T-cell (primary cell): Measurements from ENCODE around the gene CERS6. TPM values are rescaled to one million over a fixed set of nuclear protein-coding genes. Genes with fewer than 3 reads are reported as not detected.

ENCODE experiments used
- ATAC-seq, 4 experiments: fragments of 200-7000 bp in 3 of 4; fragments of 150-1000 bp in 1 of 4; cut with Tn5 transposase; replicated peaks in 1 of 4; 1 replicate in 3 of 4; 2 replicates in 1 of 4; pipeline ENCODE4 v1.10.0; 2021; ENCODE audit warnings: moderate library complexity in 3 of 4, mild to moderate bottlenecking in 2 of 4, moderate number of reproducible peaks in 1 of 4
- CTCF ChIA-PET, 2 donors: fragments of 300-600 bp; sonication (Branson Sonifier 250); formaldehyde crosslinking; loops; one replicate each; lab custom pipeline; 2022; ENCODE audit warnings: antibody characterized with exemption in 2 of 2; lab: Charles Lee
- POLR2A ChIA-PET, 2 donors: fragments of 300-600 bp; sonication (Branson Sonifier 250); formaldehyde crosslinking; loops; one replicate each; lab custom pipeline; 2022; ENCODE audit warnings: antibody characterized with exemption in 2 of 2; lab: Charles Lee
- DNase-seq, 35 experiments: peaks; one replicate each; pipeline versions ENCODE4 v3.0.0 to v3.0.0-alpha.2; 2013 to 2023
- H3K27ac ChIP-seq: one replicate; pipeline ENCODE4 v1.5.1; 2013; ENCODE audit warnings: low read length
- H3K27me3 ChIP-seq, 2 experiments: replicated peaks in 1 of 2; 1 replicate in 1 of 2; 2 replicates in 1 of 2; pipeline versions ENCODE4 v1.6.1 to v1.7.0; 2013; ENCODE audit warnings: low read length in 1 of 2, mixed read lengths in 1 of 2; ENCODE audit not compliant: control insufficient read depth in 2 of 2, insufficient read depth in 2 of 2; ENCODE audit errors: extremely low read depth in 1 of 2
- H3K36me3 ChIP-seq, 2 donors: 1 replicate in 1 of 2; 2 replicates in 1 of 2; pipeline versions ENCODE4 v1.6.1 to v1.7.0; 2013; ENCODE audit warnings: low read length in 1 of 2; ENCODE audit not compliant: control insufficient read depth in 2 of 2, insufficient read depth in 1 of 2; ENCODE audit errors: extremely low read depth in 1 of 2
- H3K4me1 ChIP-seq, 2 experiments: 1 replicate in 1 of 2; 2 replicates in 1 of 2; pipeline versions ENCODE4 v1.6.1 to v1.7.0; 2013; ENCODE audit warnings: low read length in 2 of 2, mixed read lengths in 1 of 2; ENCODE audit not compliant: insufficient read depth in 2 of 2, control insufficient read depth in 1 of 2; ENCODE audit errors: extremely low read depth in 1 of 2
- H3K4me3 ChIP-seq, 2 donors: 1 replicate in 1 of 2; 2 replicates in 1 of 2; pipeline versions ENCODE4 v1.5.1 to v1.7.0; 2013; ENCODE audit warnings: mild to moderate bottlenecking in 2 of 2, low read length in 1 of 2, moderate library complexity in 1 of 2; ENCODE audit not compliant: control insufficient read depth in 1 of 2; ENCODE audit errors: extremely low read depth in 1 of 2
- H3K9me3 ChIP-seq: 2 replicates; pipeline ENCODE4 v1.7.0; 2013
- H3K27ac Mint-ChIP-seq, 2 donors: one replicate each; pipeline ENCODE4 v1.8.0; 2020 to 2021; ENCODE audit warnings: mild to moderate bottlenecking in 2 of 2, mixed read lengths in 2 of 2
- H3K27me3 Mint-ChIP-seq, 2 donors: one replicate each; pipeline ENCODE4 v1.8.0; 2021 to 2022; ENCODE audit warnings: mixed read lengths in 2 of 2
- H3K36me3 Mint-ChIP-seq: one replicate; pipeline ENCODE4 v1.8.0; 2021; ENCODE audit warnings: mixed read lengths
- H3K4me1 Mint-ChIP-seq, 3 donors: one replicate each; pipeline ENCODE4 v1.8.0; 2020 to 2022; ENCODE audit warnings: mixed read lengths in 3 of 3, mild to moderate bottlenecking in 1 of 3
- H3K4me3 Mint-ChIP-seq, 3 donors: one replicate each; pipeline ENCODE4 v1.8.0; 2020 to 2022; ENCODE audit warnings: mild to moderate bottlenecking in 3 of 3, mixed read lengths in 3 of 3, moderate library complexity in 3 of 3
- H3K9me3 Mint-ChIP-seq, 3 donors: one replicate each; pipeline ENCODE4 v1.8.0; 2020 to 2022; ENCODE audit warnings: mixed read lengths in 3 of 3
- WGBS: methylation state at CpG from one replicate; pipeline ENCODE4 v1.1.5; 2013; ENCODE audit warnings: missing lambda C conversion rate; ENCODE audit not compliant: insufficient coverage; 5-methylcytosine and 5-hydroxymethylcytosine counted together
- total RNA-seq, 35 experiments: library from RNA in 6 of 35; stranded (reverse) in 6 of 35; fragments of 120-200 nt in 1 of 35; gene quantifications; one replicate each; pipeline versions ENCODE4 v1.2.1 to v1.2.4 and lab custom pipeline; 2013 to 2026

The CERS6 gene
- total RNA-seq, 5 donors from 2014 or later (not counting 1 experiment from before 2014, with no cell fraction given) = 11.1 to 20.3 (median 13.6) TPM

DNA sequence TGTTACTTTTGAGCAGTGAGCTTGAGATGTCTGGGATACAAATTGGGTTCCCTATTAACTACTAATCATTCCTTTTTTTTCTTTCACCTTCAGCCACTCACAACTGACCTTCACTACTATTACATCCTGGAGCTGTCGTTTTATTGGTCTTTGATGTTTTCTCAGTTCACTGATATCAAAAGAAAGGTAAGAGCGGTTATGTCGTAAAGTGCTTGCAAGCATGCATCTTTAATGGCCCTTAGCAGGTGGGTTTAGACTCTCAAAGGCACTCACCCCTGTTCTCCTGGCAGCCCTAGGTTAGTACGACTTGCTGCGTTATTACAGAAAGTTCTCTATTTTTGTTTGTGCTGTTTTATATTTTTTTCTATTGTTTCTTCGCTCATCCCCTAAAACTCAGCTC, 238.8 kb downstream of the CERS6 start:
- no peak overlapping the region for H3K27ac Mint-ChIP-seq
- Histone ChIP-seq H3K9me3 (no peaks in the 10 kb centered on the region), H3K36me3 (peaks cover 0 to 4% of the 10 kb centered on the region in 2 donors), H3K27ac (no peak overlapping the region), H3K4me1 (no peaks in the 10 kb centered on the region), H3K4me3 (no peak overlapping the region), H3K27me3 (no peaks in the 10 kb centered on the region)
- no peak overlapping the region for H3K4me3 Mint-ChIP-seq
- CTCF ChIA-PET = interaction anchor here in 1 of 2 donors (0.5 to 0.6 kb wide), 2 partner anchors 355 to 577 kb away, joined by 3 to 6 read pairs; no protein-coding TSS in a partner anchor
- H3K36me3 Mint-ChIP-seq = peaks cover 49% of the 10 kb centered on the region
- no peaks in the 10 kb centered on the region for H3K27me3 Mint-ChIP-seq
- ATAC-seq (no peak), DNase-seq (no peak)
- POLR2A ChIA-PET = no interaction called here
- peaks cover 0 to 3% (median 0%) of the 10 kb centered on the region in 3 donors for H3K4me1 Mint-ChIP-seq
- WGBS = 100% methylated on average over 2 of the region's 6 CpGs
- H3K9me3 Mint-ChIP-seq = no peaks in the 10 kb centered on the region

GRCh38 chr2:168697668-168698121, 241.6 kb downstream of the CERS6 start:
- H3K4me1 Mint-ChIP-seq = no peaks in the 10 kb centered on the region
- CTCF ChIA-PET = no interaction called here
- no peaks in the 10 kb centered on the region for H3K27me3 Mint-ChIP-seq
- POLR2A ChIA-PET = interaction anchor here in 1 of 2 donors (0.7 kb wide), 1 partner anchor 865 kb away, joined by 6 read pairs; no protein-coding TSS in a partner anchor
- ATAC-seq = no peak
- H3K9me3 Mint-ChIP-seq = no peaks in the 10 kb centered on the region
- H3K4me3 Mint-ChIP-seq = no peak overlapping the region
- Histone ChIP-seq H3K4me3 (no peak overlapping the region), H3K27me3 (no peaks in the 10 kb centered on the region), H3K36me3 (peaks cover 0 to 4% of the 10 kb centered on the region in 2 donors), H3K9me3 (no peaks in the 10 kb centered on the region), H3K4me1 (no peaks in the 10 kb centered on the region), H3K27ac (no peak overlapping the region)
- no peak for DNase-seq
- peaks cover 39% of the 10 kb centered on the region for H3K36me3 Mint-ChIP-seq
- 83% methylated on average over 1 of the region's 3 CpGs for WGBS
- H3K27ac Mint-ChIP-seq = no peak overlapping the region

DNA sequence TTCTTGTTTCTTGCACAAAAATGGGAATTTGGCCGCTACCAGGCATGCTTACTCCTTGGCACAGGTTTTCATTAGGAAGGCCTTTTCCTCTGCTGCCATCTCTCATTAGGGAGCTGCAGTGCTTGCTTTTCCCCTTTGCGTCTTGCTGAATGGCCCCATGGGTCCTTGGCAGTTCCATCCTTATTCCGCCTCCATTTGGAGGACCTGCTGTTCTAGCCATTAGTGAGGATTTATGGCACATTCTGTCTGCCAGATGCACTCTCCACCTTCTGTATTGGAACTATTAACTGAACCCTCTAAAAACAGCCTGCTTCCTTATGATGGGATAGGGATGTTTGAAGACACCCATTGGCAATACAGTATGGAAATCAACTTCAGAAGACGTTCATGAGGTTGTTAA, 242.9 kb downstream of the CERS6 start:
- ChIA-PET POLR2A (no interaction called here), CTCF (no interaction called here)
- Histone ChIP-seq H3K27me3 (no peaks in the 10 kb centered on the region), H3K4me3 (no peak overlapping the region), H3K9me3 (no peaks in the 10 kb centered on the region), H3K36me3 (peaks cover 2 to 4% of the 10 kb centered on the region in 2 donors), H3K27ac (no peak overlapping the region), H3K4me1 (no peaks in the 10 kb centered on the region)
- no peaks in the 10 kb centered on the region for H3K27me3 Mint-ChIP-seq
- no peak overlapping the region for H3K27ac Mint-ChIP-seq
- ATAC-seq (no peak), DNase-seq (no peak)
- no peak overlapping the region for H3K4me3 Mint-ChIP-seq
- peaks cover 44% of the 10 kb centered on the region for H3K36me3 Mint-ChIP-seq
- 100% methylated on average over 1 of the region's 4 CpGs for WGBS
- H3K9me3 Mint-ChIP-seq = no peaks in the 10 kb centered on the region
- peaks cover 0 to 5% (median 0%) of the 10 kb centered on the region in 3 donors for H3K4me1 Mint-ChIP-seq

GRCh38 chr2:168699844-168700417, 243.9 kb downstream of the CERS6 start:
- Mint-ChIP-seq H3K4me1 (peaks cover 0 to 14% (median 2%) of the 10 kb centered on the region in 3 donors), H3K4me3 (no peak overlapping the region), H3K27me3 (no peaks in the 10 kb centered on the region), H3K27ac (no peak overlapping the region), H3K9me3 (no peaks in the 10 kb centered on the region), H3K36me3 (peaks cover 41% of the 10 kb centered on the region)
- no peaks in the 10 kb centered on the region for H3K4me1 ChIP-seq
- ChIA-PET CTCF (interaction anchor here in 1 of 2 donors (0.5 kb wide), 1 partner anchor 319 kb away, joined by 3 read pairs; no protein-coding TSS in a partner anchor), POLR2A (no interaction called here)
- DNase-seq = no peak
- no peak for ATAC-seq
- peaks cover 4 to 5% of the 10 kb centered on the region in 2 donors for H3K36me3 ChIP-seq
- H3K27me3 ChIP-seq = no peaks in the 10 kb centered on the region
- no peak overlapping the region for H3K27ac ChIP-seq
- WGBS = 90% methylated on average over 4 of the region's 8 CpGs
- no peaks in the 10 kb centered on the region for H3K9me3 ChIP-seq
- no peak overlapping the region for H3K4me3 ChIP-seq

DNA sequence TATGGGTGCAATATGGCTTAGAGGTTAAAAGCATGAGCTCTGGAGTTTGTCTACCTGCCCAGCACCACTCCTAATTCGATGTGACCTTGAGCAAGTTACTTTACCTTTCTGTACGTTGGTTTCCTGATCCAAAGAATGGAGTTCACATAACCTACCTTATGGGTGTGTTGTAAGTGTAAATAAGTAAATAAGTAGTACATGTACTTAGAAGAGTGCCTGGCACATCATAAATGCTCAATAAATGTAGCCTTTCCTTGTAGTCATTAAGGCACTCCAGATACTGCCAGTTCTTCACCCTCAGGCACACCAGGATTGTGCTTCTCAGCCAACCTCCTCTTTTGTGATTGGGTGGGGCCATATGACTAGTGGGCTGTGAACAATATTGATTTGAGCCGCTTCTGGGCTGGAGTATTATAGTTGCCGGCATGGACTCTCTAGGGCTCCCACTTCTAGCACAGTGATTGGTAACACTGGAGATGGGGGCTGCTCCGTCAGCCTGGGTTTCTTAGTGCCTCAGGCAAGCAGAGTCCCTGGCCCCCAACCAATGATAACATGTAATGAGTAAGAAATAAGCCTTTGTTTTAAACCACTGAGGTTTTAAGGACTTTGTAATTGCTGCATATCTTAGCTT, 244.7 kb downstream of the CERS6 start:
- no peaks in the 10 kb centered on the region for H3K9me3 ChIP-seq
- ATAC-seq (no peak), DNase-seq (no peak)
- no peaks in the 10 kb centered on the region for H3K4me1 ChIP-seq
- no peak overlapping the region for H3K27ac ChIP-seq
- WGBS = no CpG with 5 or more reads among the region's 5 CpGs
- H3K4me3 ChIP-seq = no peak overlapping the region
- H3K27me3 ChIP-seq = no peaks in the 10 kb centered on the region
- ChIA-PET POLR2A (no interaction called here), CTCF (no interaction called here)
- H3K36me3 Mint-ChIP-seq = peaks cover 36% of the 10 kb centered on the region
- peaks cover 4 to 5% of the 10 kb centered on the region in 2 donors for H3K36me3 ChIP-seq
- no peak overlapping the region for H3K4me3 Mint-ChIP-seq
- H3K4me1 Mint-ChIP-seq = peaks cover 0 to 18% (median 6%) of the 10 kb centered on the region in 3 donors
- H3K27me3 Mint-ChIP-seq = no peaks in the 10 kb centered on the region
- H3K9me3 Mint-ChIP-seq = no peaks in the 10 kb centered on the region
- no peak overlapping the region for H3K27ac Mint-ChIP-seq

GRCh38 chr2:168702579-168702978, 246.5 kb downstream of the CERS6 start:
- no peak overlapping the region for H3K27ac Mint-ChIP-seq
- POLR2A ChIA-PET = no interaction called here
- DNase-seq (no peak), ATAC-seq (no peak)
- no CpG with 5 or more reads among the region's 2 CpGs for WGBS
- H3K4me3 Mint-ChIP-seq = no peak overlapping the region
- peaks cover 0 to 20% (median 6%) of the 10 kb centered on the region in 3 donors for H3K4me1 Mint-ChIP-seq
- H3K9me3 Mint-ChIP-seq = no peaks in the 10 kb centered on the region
- Histone ChIP-seq H3K27me3 (no peaks in the 10 kb centered on the region), H3K4me3 (no peak overlapping the region), H3K27ac (no peak overlapping the region), H3K4me1 (no peaks in the 10 kb centered on the region), H3K9me3 (no peaks in the 10 kb centered on the region), H3K36me3 (peaks cover 0 to 5% of the 10 kb centered on the region in 2 donors)
- CTCF ChIA-PET = no interaction called here
- no peaks in the 10 kb centered on the region for H3K27me3 Mint-ChIP-seq
- peaks cover 25% of the 10 kb centered on the region for H3K36me3 Mint-ChIP-seq
